HG02870 (cell line): ENCODE measurements around the gene RPGRIP1.
"Not testable (repeated sequence)": the region's sequence is repeated elsewhere in the genome, so short reads cannot be mapped to it uniquely, and the experiment has no call there.

Experiments
- ATAC-seq: cut with Tn5 transposase; IDR thresholded peaks from one replicate; pipeline ENCODE4 v1.9.1; 2021; ENCODE audit warnings: mild to moderate bottlenecking, moderate library complexity; ENCODE audit not compliant: unreplicated experiment

RPGRIP1 gene

GRCh38 chr14:21279783-21280182 is at the start of gene RPGRIP1:
TSS of gene RPGRIP1 (plus strand) at chr14:21280083. CDS start at chr14:21287977, 7,894 bp downstream.
- no peak for ATAC-seq

GRCh38 chr14:21231020-21231652 is 48.7 kb upstream of the RPGRIP1 start:
- ATAC-seq, result no peak

GRCh38 chr14:21233457-21234076 is 46.3 kb upstream of the RPGRIP1 start:
- ATAC-seq, result no peak

- no peak for ATAC-seq
These were observed 45.8 kb upstream of the RPGRIP1 start for GRCh38 chr14:21234112-21234511.

- no peak for ATAC-seq
These were observed 42.7 kb upstream of the RPGRIP1 start for GRCh38 chr14:21236948-21237797.

GRCh38 chr14:21238823-21239518 is 40.9 kb upstream of the RPGRIP1 start:
- no peak for ATAC-seq

- no peak for ATAC-seq
These were observed 39.5 kb upstream of the RPGRIP1 start for GRCh38 chr14:21240417-21240816.

- no peak for ATAC-seq
These were observed 38.6 kb upstream of the RPGRIP1 start for GRCh38 chr14:21241218-21241819.

- ATAC-seq, result no peak
These were observed 35.3 kb upstream of the RPGRIP1 start for GRCh38 chr14:21244544-21244943.

GRCh38 chr14:21245813-21246212 is 34.1 kb upstream of the RPGRIP1 start:
- no peak for ATAC-seq

- ATAC-seq, result no peak
These were observed 31.5 kb upstream of the RPGRIP1 start for GRCh38 chr14:21248338-21248737.

GRCh38 chr14:21248739-21249411 is 31.0 kb upstream of the RPGRIP1 start:
- no peak for ATAC-seq

GRCh38 chr14:21251215-21251614 is 28.7 kb upstream of the RPGRIP1 start:
- no peak for ATAC-seq

- no peak for ATAC-seq
These were observed 27.7 kb upstream of the RPGRIP1 start for GRCh38 chr14:21252149-21252548.

- no peak for ATAC-seq
These were observed 24.3 kb upstream of the RPGRIP1 start for GRCh38 chr14:21255385-21256101.

GRCh38 chr14:21256102-21256447 is 23.8 kb upstream of the RPGRIP1 start:
- not testable (repeated sequence) for ATAC-seq

GRCh38 chr14:21256539-21257393 is 23.1 kb upstream of the RPGRIP1 start:
- no peak for ATAC-seq

GRCh38 chr14:21257394-21257909 is 22.4 kb upstream of the RPGRIP1 start:
- ATAC-seq, result no peak
